Endodermal cell (in vitro differentiated cells): ENCODE data around the gene ADRM1. TPM values are rescaled to one million over a fixed set of nuclear protein-coding genes. Genes with fewer than 3 reads are reported as not detected.

Experiments used
- DNase-seq: peaks from one replicate; pipeline ENCODE4 v3.0.0-alpha.2; 2017
- H3K27ac ChIP-seq: 2 replicates; pipeline ENCODE4 v1.5.1; 2013; ENCODE audit warnings: mild to moderate bottlenecking, low read depth, low read length, moderate library complexity
- H3K27me3 ChIP-seq: 2 replicates; pipeline ENCODE4 v1.6.1; 2013; ENCODE audit warnings: mild to moderate bottlenecking, low read length, moderate library complexity; ENCODE audit not compliant: insufficient read depth, control insufficient read depth, poor library complexity, severe bottlenecking
- H3K36me3 ChIP-seq: 2 replicates; pipeline ENCODE4 v1.7.0; 2013; ENCODE audit warnings: mild to moderate bottlenecking, low read length, moderate library complexity; ENCODE audit not compliant: control insufficient read depth, insufficient read depth
- H3K4me1 ChIP-seq: one replicate; pipeline ENCODE4 v1.7.0; 2013; ENCODE audit warnings: low read length; ENCODE audit not compliant: control insufficient read depth, insufficient read depth
- H3K4me3 ChIP-seq: 2 replicates; pipeline ENCODE4 v1.5.1; 2013; ENCODE audit warnings: mild to moderate bottlenecking, low read length, moderate library complexity
- H3K9ac ChIP-seq: 2 replicates; pipeline ENCODE4 v1.6.1; 2013; ENCODE audit warnings: mild to moderate bottlenecking, low read length, moderate library complexity; ENCODE audit not compliant: poor library complexity, severe bottlenecking; ENCODE audit errors: extremely low read depth
- H3K9me3 ChIP-seq: 2 replicates; pipeline ENCODE4 v1.6.1; 2013; ENCODE audit warnings: mild to moderate bottlenecking, low read length, moderate library complexity; ENCODE audit not compliant: control insufficient read depth
- H3K27ac Mint-ChIP-seq: 2 replicates; pipeline ENCODE4 v1.8.0; 2020; ENCODE audit warnings: mixed read lengths
- H3K27me3 Mint-ChIP-seq: 2 replicates; pipeline ENCODE4 v1.8.0; 2021; ENCODE audit warnings: mild to moderate bottlenecking, mixed read lengths; ENCODE audit not compliant: insufficient read depth
- H3K36me3 Mint-ChIP-seq: 2 replicates; pipeline ENCODE4 v1.8.0; 2020; ENCODE audit warnings: low read depth, mixed read lengths
- H3K4me1 Mint-ChIP-seq: 2 replicates; pipeline ENCODE4 v1.8.0; 2020; ENCODE audit warnings: mixed read lengths
- H3K4me3 Mint-ChIP-seq: 2 replicates; pipeline ENCODE4 v1.8.0; 2020; ENCODE audit warnings: mild to moderate bottlenecking, moderate library complexity, mixed read lengths
- H3K9me3 Mint-ChIP-seq: 2 replicates; pipeline ENCODE4 v1.8.0; 2020; ENCODE audit warnings: mild to moderate bottlenecking, mixed read lengths
- WGBS, 2 experiments: methylation state at CpG; one replicate each; pipeline versions ENCODE4 v1.1.5 to v1.1.7; 2013; ENCODE audit warnings: missing lambda C conversion rate in 2 of 2, mixed read lengths in 1 of 2; ENCODE audit not compliant: insufficient coverage in 1 of 2, insufficient read length in 1 of 2; 5-methylcytosine and 5-hydroxymethylcytosine counted together
- total RNA-seq, 2 donors: library from RNA; stranded (reverse); fragmentation: NEBNext Ultra II Directional in 1 of 2; extraction: Animal tissue kit (Norgen Biotek cat#: 25700) in 1 of 2; gene quantifications; 2 replicates in 1 of 2; 3 replicates in 1 of 2; pipeline ENCODE4 v1.2.1, GENCODE V29; 2021
- TF ChIP-seq, protein P1 (sequence below): fragments of 200-600 bp; sonication (generic); conservative IDR thresholded peaks from 2 replicates; pipeline ENCODE4 v1.5.0; 2021; ENCODE audit warnings: antibody characterized with exemption, mild to moderate bottlenecking

The ADRM1 gene
- total RNA-seq, 2 donors from 2014 or later = 105 to 106 TPM

DNA sequence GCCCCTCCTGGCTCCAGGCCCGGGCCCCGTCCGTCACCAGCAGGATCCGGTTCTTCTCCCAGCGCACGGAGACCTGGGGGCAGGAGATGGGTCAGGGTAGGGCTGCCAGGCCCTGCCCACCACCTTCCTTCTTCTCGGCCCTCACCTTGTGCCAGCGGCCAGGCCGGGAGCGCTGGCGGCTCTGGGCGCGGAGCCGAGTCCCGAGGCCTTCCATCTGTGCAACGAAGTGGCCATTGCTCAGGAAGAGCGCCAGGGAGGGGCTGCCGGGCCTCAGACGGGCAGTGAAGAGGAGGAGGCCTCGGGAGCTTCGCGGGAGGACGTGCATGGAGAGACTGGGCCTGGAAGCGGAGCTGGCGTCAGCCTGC, 7.9 kb downstream of the ADRM1 start:
- Mint-ChIP-seq H3K4me3 (no peak overlapping the region), H3K4me1 (no peaks in the 10 kb centered on the region), H3K36me3 (peaks cover 26% of the 10 kb centered on the region), H3K9me3 (no peaks in the 10 kb centered on the region), H3K27ac (no peak overlapping the region), H3K27me3 (no peaks in the 10 kb centered on the region)
- no peaks in the 10 kb centered on the region for H3K9me3 ChIP-seq
- TF ChIP-seq, protein P1, sequence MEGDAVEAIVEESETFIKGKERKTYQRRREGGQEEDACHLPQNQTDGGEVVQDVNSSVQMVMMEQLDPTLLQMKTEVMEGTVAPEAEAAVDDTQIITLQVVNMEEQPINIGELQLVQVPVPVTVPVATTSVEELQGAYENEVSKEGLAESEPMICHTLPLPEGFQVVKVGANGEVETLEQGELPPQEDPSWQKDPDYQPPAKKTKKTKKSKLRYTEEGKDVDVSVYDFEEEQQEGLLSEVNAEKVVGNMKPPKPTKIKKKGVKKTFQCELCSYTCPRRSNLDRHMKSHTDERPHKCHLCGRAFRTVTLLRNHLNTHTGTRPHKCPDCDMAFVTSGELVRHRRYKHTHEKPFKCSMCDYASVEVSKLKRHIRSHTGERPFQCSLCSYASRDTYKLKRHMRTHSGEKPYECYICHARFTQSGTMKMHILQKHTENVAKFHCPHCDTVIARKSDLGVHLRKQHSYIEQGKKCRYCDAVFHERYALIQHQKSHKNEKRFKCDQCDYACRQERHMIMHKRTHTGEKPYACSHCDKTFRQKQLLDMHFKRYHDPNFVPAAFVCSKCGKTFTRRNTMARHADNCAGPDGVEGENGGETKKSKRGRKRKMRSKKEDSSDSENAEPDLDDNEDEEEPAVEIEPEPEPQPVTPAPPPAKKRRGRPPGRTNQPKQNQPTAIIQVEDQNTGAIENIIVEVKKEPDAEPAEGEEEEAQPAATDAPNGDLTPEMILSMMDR = no peak
- WGBS, 2 experiments = 93 to 95% methylated on average over 21 to 25 of the region's 25 CpGs
- DNase-seq = no peak
- no peaks in the 10 kb centered on the region for H3K4me1 ChIP-seq
- H3K4me3 ChIP-seq = no peak overlapping the region
- peaks cover 37% of the 10 kb centered on the region for H3K36me3 ChIP-seq
- H3K9ac ChIP-seq = no peak overlapping the region
- H3K27me3 ChIP-seq = no peaks in the 10 kb centered on the region
- H3K27ac ChIP-seq = peak overlapping the region; percentile 57

DNA sequence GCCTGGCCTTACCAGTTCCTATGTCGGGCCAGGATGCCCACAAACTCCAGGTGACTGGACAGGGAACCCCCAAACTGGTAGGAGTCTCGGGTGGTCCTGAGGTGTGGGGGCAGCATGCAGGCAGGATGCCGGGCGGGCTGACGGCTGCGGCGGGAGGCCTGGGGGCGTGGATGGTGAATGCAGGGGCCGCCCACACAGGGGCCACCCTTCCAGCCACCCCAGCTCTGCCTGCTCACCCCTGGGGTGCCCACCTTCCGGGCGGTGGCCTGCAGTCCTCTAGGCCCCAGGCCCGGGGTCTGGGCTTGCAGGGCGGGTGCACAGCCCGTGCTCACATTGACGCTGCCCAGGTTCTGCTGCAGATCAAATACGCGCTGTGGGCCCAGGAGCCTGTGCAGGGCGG, 8.4 kb downstream of the ADRM1 start:
- no peak overlapping the region for H3K9ac ChIP-seq
- no peaks in the 10 kb centered on the region for H3K4me1 ChIP-seq
- Mint-ChIP-seq H3K4me3 (no peak overlapping the region), H3K4me1 (no peaks in the 10 kb centered on the region), H3K9me3 (no peaks in the 10 kb centered on the region), H3K36me3 (peaks cover 27% of the 10 kb centered on the region), H3K27ac (no peak overlapping the region), H3K27me3 (no peaks in the 10 kb centered on the region)
- no peak overlapping the region for H3K4me3 ChIP-seq
- peaks cover 40% of the 10 kb centered on the region for H3K36me3 ChIP-seq
- H3K27me3 ChIP-seq = no peaks in the 10 kb centered on the region
- WGBS, 2 experiments = 94 to 99% methylated on average over 10 to 18 of the region's 18 CpGs
- peak overlapping the region; percentile 57 for H3K27ac ChIP-seq
- TF ChIP-seq, protein P1 = no peak
- DNase-seq = no peak
- H3K9me3 ChIP-seq = no peaks in the 10 kb centered on the region

DNA sequence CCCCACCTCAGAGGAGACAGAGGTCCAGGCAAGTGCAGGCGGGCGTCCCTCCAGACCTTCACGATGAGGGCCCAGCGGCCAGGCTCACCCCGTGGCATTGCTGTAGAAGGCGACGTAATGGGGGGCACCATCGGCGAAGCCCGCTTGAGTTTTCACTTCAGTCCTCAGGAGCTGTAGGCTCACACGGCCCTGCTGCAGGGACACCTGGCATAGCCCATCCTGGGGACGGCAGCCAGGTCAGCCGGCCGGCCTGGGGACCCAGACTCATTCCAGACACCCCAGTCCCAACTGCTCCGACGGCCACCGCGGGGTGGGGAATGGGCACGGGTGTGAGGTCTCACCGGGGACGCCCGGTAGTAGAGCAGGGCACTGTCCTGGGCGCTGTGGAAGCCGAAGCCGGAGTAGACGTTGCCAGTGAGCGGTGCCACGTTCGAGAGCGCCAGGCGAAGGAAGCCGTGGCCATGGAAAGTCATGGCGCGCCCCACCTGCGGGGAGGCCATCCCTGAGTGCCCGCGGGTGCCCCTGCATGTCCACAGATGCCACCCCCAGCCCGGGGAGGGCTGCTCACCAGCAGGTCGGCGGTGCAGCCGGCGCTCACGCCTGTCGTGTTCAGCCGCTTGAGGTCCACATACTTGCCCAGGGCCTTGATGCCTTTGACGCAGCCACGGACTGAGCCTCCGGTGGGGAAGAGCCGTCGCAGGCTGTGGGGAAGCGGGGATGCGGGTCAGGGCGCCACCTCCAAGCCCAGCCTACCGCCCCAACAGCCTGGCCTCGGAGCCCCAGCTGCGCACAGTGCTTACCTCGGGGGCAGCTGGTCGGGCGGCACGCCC, 9.2 kb downstream of the ADRM1 start:
- no peak overlapping the region for H3K4me3 Mint-ChIP-seq
- Histone ChIP-seq H3K4me1 (no peaks in the 10 kb centered on the region), H3K36me3 (peaks cover 45% of the 10 kb centered on the region), H3K27ac (no peak overlapping the region), H3K27me3 (no peaks in the 10 kb centered on the region), H3K4me3 (no peak overlapping the region), H3K9me3 (no peaks in the 10 kb centered on the region), H3K9ac (no peak overlapping the region)
- H3K36me3 Mint-ChIP-seq = peaks cover 32% of the 10 kb centered on the region
- WGBS, 2 experiments = 95% methylated on average over 42 to 60 of the region's 60 CpGs
- H3K27me3 Mint-ChIP-seq = no peaks in the 10 kb centered on the region
- H3K4me1 Mint-ChIP-seq = no peaks in the 10 kb centered on the region
- no peak for DNase-seq
- H3K9me3 Mint-ChIP-seq = no peaks in the 10 kb centered on the region
- H3K27ac Mint-ChIP-seq = no peak overlapping the region
- TF ChIP-seq, protein P1 = no peak
